DLD1 (cell line): ENCODE data around the gene MUC20.
"Not testable (repeated sequence)": the region's sequence is repeated elsewhere in the genome, so short reads cannot be mapped to it uniquely, and the experiment has no call there.

Source experiments
- in situ Hi-C: cut with HindIII; loops from 2 replicates; pipeline ENCODE4 v1.10.0; 2017; ENCODE audit warnings: low sequenced_read_pairs

Gene MUC20, protein sequence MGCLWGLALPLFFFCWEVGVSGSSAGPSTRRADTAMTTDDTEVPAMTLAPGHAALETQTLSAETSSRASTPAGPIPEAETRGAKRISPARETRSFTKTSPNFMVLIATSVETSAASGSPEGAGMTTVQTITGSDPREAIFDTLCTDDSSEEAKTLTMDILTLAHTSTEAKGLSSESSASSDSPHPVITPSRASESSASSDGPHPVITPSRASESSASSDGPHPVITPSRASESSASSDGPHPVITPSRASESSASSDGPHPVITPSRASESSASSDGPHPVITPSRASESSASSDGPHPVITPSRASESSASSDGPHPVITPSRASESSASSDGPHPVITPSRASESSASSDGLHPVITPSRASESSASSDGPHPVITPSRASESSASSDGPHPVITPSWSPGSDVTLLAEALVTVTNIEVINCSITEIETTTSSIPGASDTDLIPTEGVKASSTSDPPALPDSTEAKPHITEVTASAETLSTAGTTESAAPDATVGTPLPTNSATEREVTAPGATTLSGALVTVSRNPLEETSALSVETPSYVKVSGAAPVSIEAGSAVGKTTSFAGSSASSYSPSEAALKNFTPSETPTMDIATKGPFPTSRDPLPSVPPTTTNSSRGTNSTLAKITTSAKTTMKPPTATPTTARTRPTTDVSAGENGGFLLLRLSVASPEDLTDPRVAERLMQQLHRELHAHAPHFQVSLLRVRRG

GRCh38 chr3:195720831-195721506 is at the start of gene MUC20:
MUC20 (plus strand) TSS chr3:195720978; CDS start chr3:195721008, 30 bp downstream.
- in situ Hi-C loops, result not testable (repeated sequence)

GRCh38 chr3:195671283-195671682 is 49.5 kb upstream of the MUC20 start:
- in situ Hi-C loops, result not testable (repeated sequence)

DNA sequence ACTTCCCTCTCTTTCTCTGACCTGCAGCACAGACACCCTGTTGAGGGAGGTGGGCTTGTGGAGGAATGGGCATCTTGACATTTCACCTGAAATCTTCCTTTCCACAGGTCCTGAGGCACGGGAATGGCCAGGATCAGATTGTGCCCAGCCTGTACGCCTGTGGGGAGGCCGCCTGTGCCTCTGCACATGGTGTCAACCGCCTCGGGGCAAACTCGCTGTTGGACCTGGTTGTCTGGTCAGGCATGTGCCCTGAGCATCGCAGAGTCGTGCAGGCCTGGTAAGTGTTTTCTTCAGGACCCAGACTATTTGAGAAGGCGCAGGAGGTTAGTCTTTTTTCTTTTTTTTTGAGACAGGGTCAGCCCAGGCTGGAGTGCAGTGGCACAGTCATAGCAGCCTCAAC is 47.1 kb upstream of the MUC20 start:
- in situ Hi-C loops, result not testable (repeated sequence)

GRCh38 chr3:195678391-195679015 is 42.3 kb upstream of the MUC20 start:
- in situ Hi-C loops, result not testable (repeated sequence)

DNA sequence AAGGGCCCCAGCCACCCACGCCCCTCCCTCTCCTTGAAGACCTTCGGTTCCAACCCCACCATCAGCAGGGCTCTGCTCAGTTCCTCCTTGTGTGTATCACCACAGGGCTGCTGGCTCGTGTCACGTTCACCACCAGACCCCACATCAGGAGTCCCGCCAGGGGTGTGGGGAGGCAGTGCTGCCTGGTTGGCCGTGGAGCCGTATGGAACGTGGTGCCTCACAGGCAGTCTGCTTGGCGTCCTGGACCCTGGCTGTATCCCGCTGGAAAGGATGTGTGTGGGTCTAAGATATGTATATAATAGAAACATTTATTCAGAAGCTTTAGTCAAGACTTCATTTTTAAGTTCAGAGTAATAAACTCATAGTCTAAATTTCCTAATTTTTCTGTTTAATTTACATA is 40.1 kb upstream of the MUC20 start:
- in situ Hi-C loops, result not testable (repeated sequence)

DNA sequence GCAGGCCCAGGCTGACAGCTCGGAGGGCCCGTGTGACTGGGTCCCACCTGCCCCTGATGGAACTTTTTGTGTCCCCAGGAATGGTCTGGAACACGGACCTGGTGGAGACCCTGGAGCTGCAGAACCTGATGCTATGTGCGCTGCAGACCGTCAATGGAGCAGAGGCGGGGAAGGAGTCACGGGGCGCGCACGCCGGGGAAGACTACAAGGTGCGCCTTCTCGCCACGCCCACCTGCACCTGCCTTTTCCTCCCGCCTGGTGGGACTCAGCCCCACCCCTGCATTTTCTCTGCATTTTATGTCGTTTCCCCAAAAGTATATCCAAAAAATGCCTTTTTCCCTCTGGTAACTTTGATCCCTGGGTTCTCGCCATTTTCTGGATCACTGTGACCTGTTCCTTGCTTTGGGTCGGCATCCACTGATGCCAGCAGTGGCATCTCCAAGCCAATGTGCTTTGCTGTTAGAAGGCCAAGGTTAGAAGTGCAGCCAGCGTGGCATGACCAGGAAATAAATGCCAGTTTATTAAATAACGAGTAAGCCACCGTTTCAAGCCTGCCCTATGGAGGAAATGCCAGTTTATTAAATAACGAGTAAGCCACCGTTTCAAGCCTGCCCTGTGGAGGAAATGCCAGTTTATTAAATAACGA is 39.2 kb upstream of the MUC20 start:
- in situ Hi-C loops, result not testable (repeated sequence)

DNA sequence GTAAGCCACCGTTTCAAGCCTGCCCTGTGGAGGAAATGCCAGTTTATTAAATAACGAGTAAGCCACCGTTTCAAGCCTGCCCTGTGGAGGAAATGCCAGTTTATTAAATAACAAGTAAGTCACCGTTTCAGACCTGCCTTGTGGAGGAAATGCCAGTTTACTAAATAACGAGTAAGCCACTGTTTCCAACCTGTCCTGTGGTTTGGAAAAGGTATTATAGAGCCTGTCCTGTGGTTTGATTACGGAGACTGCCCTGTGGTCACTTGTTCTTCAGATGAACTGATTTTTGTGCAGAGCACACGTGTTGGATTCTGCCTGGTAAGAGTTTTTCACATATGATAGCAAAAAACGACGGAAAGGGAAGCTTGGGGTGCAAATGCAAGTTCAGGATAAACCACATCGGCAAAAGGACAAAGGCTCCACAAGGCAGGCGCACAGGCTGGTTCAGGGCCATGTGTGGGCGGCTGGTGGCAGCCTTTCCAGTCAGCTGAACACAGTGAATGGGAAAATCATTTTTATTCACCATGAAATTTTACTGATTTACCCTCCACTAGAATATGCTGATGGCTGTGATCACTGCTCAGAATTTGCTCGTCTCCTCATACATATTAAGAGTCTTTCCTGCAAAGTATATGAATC is 38.6 kb upstream of the MUC20 start:
- in situ Hi-C loops, result not testable (repeated sequence)

DNA sequence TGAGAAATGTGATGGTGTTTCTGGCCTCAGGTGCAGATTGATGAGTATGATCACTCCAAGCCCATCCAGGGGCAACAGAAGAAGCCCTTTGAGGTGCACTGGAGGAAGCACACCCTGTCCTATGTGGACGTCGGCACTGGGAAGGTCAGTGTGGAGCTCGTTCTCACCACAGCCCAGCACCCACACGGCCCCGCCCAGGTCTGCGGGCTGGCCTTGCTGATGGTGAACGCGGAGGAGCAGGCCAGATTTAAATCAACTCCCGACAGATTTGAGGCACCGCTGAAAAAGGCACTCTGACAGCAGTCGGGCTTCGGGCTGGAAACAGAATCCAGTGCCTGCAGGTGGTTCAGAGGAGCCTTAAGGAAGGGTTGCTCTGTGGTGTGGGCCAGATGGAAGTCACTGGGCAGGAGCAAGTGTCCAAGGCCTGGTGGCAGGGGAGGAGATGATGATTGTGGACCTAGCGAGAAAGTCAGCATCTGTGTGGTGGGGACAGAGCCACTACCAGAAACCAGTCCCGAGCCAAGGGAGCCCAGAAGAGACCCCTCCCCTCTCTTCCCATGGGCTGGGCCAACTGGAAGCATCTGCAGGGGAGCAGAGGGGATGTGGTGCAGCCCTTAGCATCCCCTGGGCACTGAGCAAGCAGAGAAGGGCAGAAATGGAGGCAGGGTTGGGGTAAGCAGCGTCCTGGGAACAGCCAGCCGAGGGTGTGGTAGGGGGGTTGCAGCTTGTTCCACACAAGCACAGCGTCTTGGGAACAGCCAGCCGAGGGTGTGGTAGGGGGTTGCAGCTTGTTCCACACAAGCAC is 36.9 kb upstream of the MUC20 start:
- in situ Hi-C loops, result not testable (repeated sequence)

DNA sequence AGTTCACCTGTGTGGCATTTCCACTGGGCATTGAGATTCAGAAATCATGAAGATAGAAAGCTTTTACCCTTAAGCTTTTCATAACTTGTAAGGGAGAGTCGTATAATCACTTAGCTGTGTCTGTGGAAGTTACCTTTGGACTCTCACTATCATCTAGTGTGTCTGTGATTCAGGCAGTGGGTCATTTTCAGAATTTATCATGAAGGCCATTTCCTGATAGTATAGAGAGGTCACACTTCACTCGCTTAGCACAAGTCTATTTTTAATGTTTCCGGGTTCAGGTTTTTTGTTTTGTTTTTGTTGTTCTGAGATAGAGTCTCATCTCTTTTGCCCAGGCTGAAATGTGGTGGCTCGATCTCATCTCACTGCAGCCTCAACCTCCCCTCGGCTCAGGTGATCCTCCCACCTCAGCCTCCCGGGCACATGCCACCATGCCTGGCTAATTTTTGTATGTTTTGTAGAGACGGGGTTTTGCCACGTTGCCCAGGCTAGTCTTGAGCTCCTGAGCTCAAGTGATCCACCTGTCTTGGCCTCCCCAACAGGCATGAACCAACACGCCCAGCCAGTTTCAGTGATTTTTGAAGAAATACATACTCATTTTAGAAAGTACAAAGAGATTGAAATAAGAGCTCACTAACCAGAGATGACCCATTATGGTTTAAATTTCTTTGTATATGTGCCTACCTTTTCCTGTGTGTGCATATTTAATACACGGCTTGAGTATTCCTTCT is 36.1 kb upstream of the MUC20 start:
- in situ Hi-C loops, result not testable (repeated sequence)

DNA sequence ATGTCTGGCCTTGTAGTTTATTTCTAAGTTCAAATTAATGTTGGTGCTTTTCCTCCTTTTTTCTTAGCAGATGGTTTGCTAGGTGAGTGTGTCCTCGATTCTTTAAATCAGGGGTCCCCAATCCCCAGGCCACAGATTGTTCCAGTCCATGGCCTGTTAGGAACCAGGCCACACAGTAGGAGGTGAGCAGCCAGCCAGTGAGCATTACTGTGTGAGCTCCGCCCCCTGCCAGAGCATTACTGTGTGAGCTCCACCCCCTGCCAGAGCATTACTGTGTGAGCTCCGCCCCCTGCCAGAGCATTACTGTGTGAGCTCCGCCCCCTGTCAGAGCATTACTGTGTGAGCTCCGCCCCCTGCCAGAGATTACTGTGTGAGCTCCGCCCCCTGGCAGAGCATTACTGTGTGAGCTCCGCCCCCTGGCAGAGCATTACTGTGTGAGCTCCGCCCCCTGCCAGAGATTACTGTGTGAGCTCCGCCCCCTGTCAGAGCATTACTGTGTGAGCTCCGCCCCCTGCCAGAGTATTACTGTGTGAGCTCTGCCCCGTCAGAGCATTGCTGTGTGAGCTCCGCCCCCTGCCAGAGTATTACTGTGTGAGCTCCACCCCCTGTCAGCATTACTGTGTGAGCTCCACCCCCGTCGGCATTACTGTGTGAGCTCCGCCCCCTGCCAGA is 34.1 kb upstream of the MUC20 start:
- in situ Hi-C loops, result not testable (repeated sequence)

DNA sequence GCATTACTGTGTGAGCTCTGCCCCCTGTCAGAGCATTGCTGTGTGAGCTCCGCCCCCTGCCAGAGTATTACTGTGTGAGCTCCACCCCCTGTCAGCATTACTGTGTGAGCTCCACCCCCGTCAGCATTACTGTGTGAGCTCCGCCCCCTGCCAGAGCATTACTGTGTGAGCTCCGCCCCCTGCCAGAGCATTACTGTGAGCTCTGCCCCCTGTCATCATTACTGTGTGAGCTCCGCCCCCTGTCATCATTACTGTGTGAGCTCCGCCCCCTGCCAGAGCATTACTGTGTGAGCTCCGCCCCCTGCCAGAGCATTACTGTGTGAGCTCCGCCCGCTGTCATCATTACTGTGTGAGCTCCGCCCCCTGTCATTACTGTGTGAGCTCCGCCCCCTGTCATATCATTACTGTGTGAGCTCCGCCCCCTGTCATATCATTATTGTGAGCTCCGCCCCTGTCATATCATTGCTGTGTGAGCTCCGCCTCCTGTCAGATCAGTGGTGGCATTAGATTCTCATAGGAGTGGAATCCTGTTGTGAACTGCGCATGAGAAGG is 33.5 kb upstream of the MUC20 start:
- in situ Hi-C loops, result not testable (repeated sequence)

DNA sequence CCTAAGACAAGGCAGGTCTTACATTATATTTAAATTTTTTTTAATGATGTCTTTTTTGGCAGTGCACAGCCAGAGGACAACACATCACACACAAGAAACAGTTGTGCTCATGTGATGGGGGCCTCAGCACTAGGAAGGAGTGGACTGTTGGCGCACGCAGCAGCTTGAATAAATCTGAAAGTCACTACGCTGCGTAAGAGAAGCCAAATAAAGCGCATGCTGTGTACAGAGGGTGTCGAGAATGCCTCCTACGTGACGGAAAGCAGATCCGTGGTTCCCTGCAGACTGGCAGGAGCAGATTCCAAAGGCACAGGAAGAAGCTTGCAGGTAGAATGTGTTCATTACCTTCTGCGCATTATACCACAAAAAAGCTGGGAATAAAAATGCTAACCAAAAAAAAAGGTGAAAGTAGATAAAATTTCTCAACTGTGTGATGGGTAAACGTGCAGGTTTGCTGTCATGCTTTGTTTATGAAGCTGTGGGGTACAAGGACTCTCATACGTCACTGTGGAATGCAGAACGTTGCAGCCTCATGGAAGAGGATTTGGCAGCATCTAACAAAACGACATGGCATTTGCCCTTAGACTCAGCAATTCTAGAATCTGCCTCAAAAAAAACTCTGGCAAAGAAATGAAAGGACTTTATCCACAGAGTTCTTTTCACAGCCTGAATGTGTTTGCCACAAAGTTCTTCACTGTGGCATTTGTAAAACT is 32.2 kb upstream of the MUC20 start:
- in situ Hi-C loops, result not testable (repeated sequence)

- in situ Hi-C loops, result not testable (repeated sequence)
These were observed 31.4 kb upstream of the MUC20 start for GRCh38 chr3:195689184-195690070.

DNA sequence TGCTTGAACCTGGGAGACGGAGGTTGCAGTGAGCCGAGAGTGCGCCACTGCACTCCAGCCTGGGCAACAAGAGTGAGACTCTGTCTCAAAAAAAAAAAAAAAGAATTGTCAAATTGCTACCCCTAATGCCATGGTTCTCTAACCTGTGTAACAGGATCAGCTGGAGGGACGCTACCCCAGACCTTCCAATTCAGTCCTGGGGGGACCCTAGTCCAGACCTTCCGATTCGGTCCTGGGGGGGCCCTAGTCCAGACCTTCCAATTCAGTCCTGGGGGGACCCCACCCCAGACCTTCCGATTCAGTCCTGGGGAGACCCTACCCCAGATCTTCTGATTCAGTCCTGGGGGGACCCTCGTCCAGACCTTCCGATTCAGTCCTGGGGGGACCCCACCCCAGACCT is 29.8 kb upstream of the MUC20 start:
- in situ Hi-C loops, result no loop called here

GRCh38 chr3:195691596-195692353 is 29.0 kb upstream of the MUC20 start:
- in situ Hi-C loops, result not testable (repeated sequence)

DNA sequence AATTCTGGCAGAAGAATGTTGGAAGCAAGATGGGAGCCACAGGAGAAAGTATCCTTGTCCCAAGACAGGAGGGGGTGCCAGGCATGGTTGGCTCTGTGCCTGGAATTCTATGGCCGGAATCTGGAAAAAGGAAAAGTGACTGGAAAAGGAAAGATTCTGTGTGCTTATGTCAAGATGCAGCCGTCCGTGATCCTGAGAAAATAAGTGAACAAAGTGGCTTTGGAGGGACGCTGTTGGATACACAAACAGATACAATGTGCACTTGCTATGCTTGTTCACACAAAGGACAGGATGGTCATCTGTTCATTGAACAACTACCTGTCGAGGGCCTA is 28.5 kb upstream of the MUC20 start:
- in situ Hi-C loops, result no loop called here
